SU-DHL-6 (cell line): ENCODE results near the gene PARVB.

ENCODE experiments used
- H2AFZ ChIP-seq: fragments of 200-600 bp; sonication (generic); 2 replicates; pipeline ENCODE4 v1.6.1; 2014; ENCODE audit warnings: low read depth, mild to moderate bottlenecking, moderate library complexity, mixed read lengths, antibody characterized with exemption, low read length; ENCODE audit not compliant: severe bottlenecking
- H3F3A ChIP-seq: fragments of 200-600 bp; shearing (Covaris generic); 2 replicates; pipeline ENCODE4 v1.6.0; 2016; ENCODE audit warnings: antibody characterized with exemption, mild to moderate bottlenecking; ENCODE audit not compliant: insufficient read depth
- H3K27ac ChIP-seq: fragments of 200-600 bp; sonication (generic); 2 replicates; pipeline ENCODE4 v1.5.1; 2016; ENCODE audit warnings: low read depth, mild to moderate bottlenecking, low read length, moderate library complexity, mixed read lengths
- H3K27me3 ChIP-seq: fragments of 200-600 bp; sonication (generic), shearing (Covaris generic); 2 replicates; pipeline ENCODE4 v1.6.0; 2014; ENCODE audit warnings: mild to moderate bottlenecking, low read length
- H3K36me3 ChIP-seq: fragments of 200-600 bp; sonication (generic); 2 replicates; pipeline ENCODE4 v1.6.1; 2014; ENCODE audit warnings: mild to moderate bottlenecking, low read length, mixed read lengths
- H3K4me2 ChIP-seq: fragments of 300-600, 200-600 bp; shearing (Covaris generic), sonication (generic); 2 replicates; pipeline ENCODE4 v1.6.0; 2014; ENCODE audit warnings: low read length, low read depth, mild to moderate bottlenecking; ENCODE audit not compliant: poor library complexity, severe bottlenecking
- H3K4me3 ChIP-seq: fragments of 200-600 bp; sonication (generic); 2 replicates; pipeline ENCODE4 v1.5.1; 2014; ENCODE audit warnings: antibody characterized with exemption, low read length, mild to moderate bottlenecking, mixed read lengths; ENCODE audit not compliant: insufficient read depth, poor library complexity, severe bottlenecking
- H3K79me2 ChIP-seq: fragments of 200-600 bp; sonication (generic); 2 replicates; pipeline ENCODE4 v1.6.1; 2014; ENCODE audit warnings: mild to moderate bottlenecking, low read length, moderate library complexity; ENCODE audit not compliant: insufficient read depth
- H3K9ac ChIP-seq: fragments of 200-600 bp; sonication (generic); 2 replicates; pipeline ENCODE4 v1.7.0; 2014; ENCODE audit warnings: mild to moderate bottlenecking, low read length
- H3K9me2 ChIP-seq: fragments of 200-600 bp; sonication (generic); replicated peaks from 2 replicates; pipeline ENCODE4 v1.6.1; 2014; ENCODE audit warnings: low read length; ENCODE audit not compliant: insufficient read depth
- H3K9me3 ChIP-seq: fragments of 200-600 bp; sonication (generic); 2 replicates; pipeline ENCODE4 v1.6.1; 2014; ENCODE audit warnings: low read length, mixed read lengths; ENCODE audit not compliant: insufficient read depth
- H4K20me1 ChIP-seq: fragments of 200-600 bp; sonication (generic); 2 replicates; pipeline ENCODE4 v1.6.1; 2014; ENCODE audit warnings: low read depth, mild to moderate bottlenecking, antibody characterized with exemption, low read length, moderate library complexity, mixed read lengths
- CTCF ChIP-seq: fragments of 200-600 bp; sonication (generic); IDR thresholded peaks from one replicate; pipeline ENCODE4 v1.5.1; 2017; ENCODE audit warnings: antibody characterized with exemption, mild to moderate bottlenecking, low read length, moderate library complexity; ENCODE audit not compliant: insufficient read depth, poor library complexity, severe bottlenecking
- EZH2phosphoT487 ChIP-seq: fragments of 200-600 bp; sonication (generic), shearing (Covaris generic); conservative IDR thresholded peaks from 2 replicates; pipeline ENCODE4 v1.6.1; 2018; ENCODE audit warnings: mild to moderate bottlenecking, antibody characterized with exemption, low read length, moderate library complexity, mixed read lengths

Gene PARVB

GRCh38 chr22:44158816-44159215 is 134.7 kb downstream of the PARVB start:
- H2AFZ ChIP-seq, result no peak overlapping the region
- no peak overlapping the region for H3K4me3 ChIP-seq
- H3F3A ChIP-seq, result no peaks in the 10 kb centered on the region
- no peaks in the 10 kb centered on the region for H3K9me2 ChIP-seq
- TF ChIP-seq EZH2phosphoT487 (no peak), CTCF (no peak)
- no peak overlapping the region for H3K4me2 ChIP-seq
- no peak overlapping the region for H3K27ac ChIP-seq
- no peak overlapping the region for H3K9ac ChIP-seq
- H3K36me3 ChIP-seq, result no peaks in the 10 kb centered on the region
- no peaks in the 10 kb centered on the region for H3K79me2 ChIP-seq
- H3K9me3 ChIP-seq, result no peaks in the 10 kb centered on the region
- no peaks in the 10 kb centered on the region for H3K27me3 ChIP-seq
- H4K20me1 ChIP-seq, result no peaks in the 10 kb centered on the region

- Histone ChIP-seq H2AFZ (no peak overlapping the region), H3K79me2 (no peaks in the 10 kb centered on the region), H3K27me3 (no peaks in the 10 kb centered on the region), H3F3A (no peaks in the 10 kb centered on the region), H3K9me3 (no peaks in the 10 kb centered on the region), H3K4me3 (no peak overlapping the region), H4K20me1 (no peaks in the 10 kb centered on the region), H3K27ac (no peak overlapping the region), H3K9me2 (no peaks in the 10 kb centered on the region), H3K36me3 (no peaks in the 10 kb centered on the region), H3K9ac (no peak overlapping the region), H3K4me2 (no peak overlapping the region)
- TF ChIP-seq EZH2phosphoT487, result no peak
- no peak for TF ChIP-seq CTCF
These were observed 135.1 kb downstream of the PARVB start for GRCh38 chr22:44159221-44159620.

- no peaks in the 10 kb centered on the region for H3K9me3 ChIP-seq
- H2AFZ ChIP-seq, result no peak overlapping the region
- H3K27ac ChIP-seq, result no peak overlapping the region
- no peaks in the 10 kb centered on the region for H3K9me2 ChIP-seq
- no peaks in the 10 kb centered on the region for H3K79me2 ChIP-seq
- H3K36me3 ChIP-seq, result no peaks in the 10 kb centered on the region
- no peaks in the 10 kb centered on the region for H3K27me3 ChIP-seq
- no peaks in the 10 kb centered on the region for H3F3A ChIP-seq
- H3K9ac ChIP-seq, result no peak overlapping the region
- H4K20me1 ChIP-seq, result no peaks in the 10 kb centered on the region
- H3K4me2 ChIP-seq, result no peak overlapping the region
- H3K4me3 ChIP-seq, result no peak overlapping the region
- no peak for TF ChIP-seq CTCF
- TF ChIP-seq EZH2phosphoT487, result no peak
These were observed 135.7 kb downstream of the PARVB start for GRCh38 chr22:44159811-44160210.
